GM18907 (cell line): Measurements from ENCODE around the gene PLEKHH3.
"Not testable (repeated sequence)": the region's sequence is repeated elsewhere in the genome, so short reads cannot be mapped to it uniquely, and the experiment has no call there.

Experiments used
- ATAC-seq: cut with Tn5 transposase; IDR thresholded peaks from one replicate; pipeline ENCODE4 v1.9.1; 2021; ENCODE audit warnings: mild to moderate bottlenecking, moderate library complexity; ENCODE audit not compliant: unreplicated experiment

PLEKHH3 gene

GRCh38 chr17:42672038-42672437 is 4.8 kb downstream of the PLEKHH3 start:
- ATAC-seq = no peak

- ATAC-seq = no peak
Measured at GRCh38 chr17:42670789-42671657, 5.8 kb downstream of the PLEKHH3 start.

- no peak for ATAC-seq
Measured at GRCh38 chr17:42669977-42670788, 6.6 kb downstream of the PLEKHH3 start.

- ATAC-seq = no peak
Measured at GRCh38 chr17:42669705-42669976, 7.2 kb downstream of the PLEKHH3 start.

- ATAC-seq = no peak
Measured at GRCh38 chr17:42667088-42667951, 9.5 kb downstream of the PLEKHH3 start.

GRCh38 chr17:42666126-42666525 is 10.7 kb downstream of the PLEKHH3 start:
- ATAC-seq = not testable (repeated sequence)

- no peak for ATAC-seq
Measured at GRCh38 chr17:42665581-42666001, 11.2 kb downstream of the PLEKHH3 start.

- ATAC-seq = no peak
Measured at GRCh38 chr17:42660692-42661345, 16.0 kb downstream of the PLEKHH3 start.

- ATAC-seq = not testable (repeated sequence)
Measured at GRCh38 chr17:42659932-42660274, 16.9 kb downstream of the PLEKHH3 start.

GRCh38 chr17:42659079-42659931 is 17.5 kb downstream of the PLEKHH3 start, which contains the start of gene TUBG2:
TUBG2 (plus strand) TSS chr17:42659284; CDS start chr17:42659504, 220 bp downstream.
- ATAC-seq = no peak

- no peak for ATAC-seq
Measured at GRCh38 chr17:42657824-42658588, 18.8 kb downstream of the PLEKHH3 start.

GRCh38 chr17:42655528-42655927 is 21.3 kb downstream of the PLEKHH3 start:
- ATAC-seq = no peak

GRCh38 chr17:42653179-42654124 is 23.3 kb downstream of the PLEKHH3 start:
- ATAC-seq = no peak

- ATAC-seq = no peak
Measured at GRCh38 chr17:42651392-42651791, 25.4 kb downstream of the PLEKHH3 start.

GRCh38 chr17:42647778-42648177 is 29.0 kb downstream of the PLEKHH3 start:
- no peak for ATAC-seq

- ATAC-seq = no peak
Measured at GRCh38 chr17:42642336-42642735, 34.5 kb downstream of the PLEKHH3 start.

GRCh38 chr17:42640121-42640520 is 36.7 kb downstream of the PLEKHH3 start:
- no peak for ATAC-seq
